Suprapubic skin (tissue), 4 donors: ENCODE results near the gene IRX4.

Source experiments
- EP300 ChIP-seq: sonication (generic); formaldehyde crosslinking; IDR thresholded peaks from one replicate; pipeline ENCODE4 v1.6.1; 2017; ENCODE audit warnings: antibody characterized with exemption
- POLR2A ChIP-seq, 2 donors: fragments of 450-650 bp; IDR thresholded peaks; one replicate each; pipeline ENCODE4 v1.6.1; 2017; ENCODE audit warnings: antibody characterized with exemption in 2 of 2, mild to moderate bottlenecking in 2 of 2, moderate library complexity in 2 of 2
- POLR2AphosphoS5 ChIP-seq, 3 donors: sonication (generic); formaldehyde crosslinking; IDR thresholded peaks; one replicate each; pipeline ENCODE4 v1.6.1; 2017; ENCODE audit warnings: antibody characterized with exemption in 3 of 3
- TF ChIP-seq, protein P1 (sequence below), 2 donors: fragments of 200-600 bp in 1 of 2; fragments of 450-650 bp in 1 of 2; sonication (generic) in 1 of 2; IDR thresholded peaks; one replicate each; pipeline ENCODE4 v1.5.1; 2016 to 2019; ENCODE audit warnings: antibody characterized with exemption in 2 of 2, mild to moderate bottlenecking in 1 of 2, moderate library complexity in 1 of 2

DNA sequence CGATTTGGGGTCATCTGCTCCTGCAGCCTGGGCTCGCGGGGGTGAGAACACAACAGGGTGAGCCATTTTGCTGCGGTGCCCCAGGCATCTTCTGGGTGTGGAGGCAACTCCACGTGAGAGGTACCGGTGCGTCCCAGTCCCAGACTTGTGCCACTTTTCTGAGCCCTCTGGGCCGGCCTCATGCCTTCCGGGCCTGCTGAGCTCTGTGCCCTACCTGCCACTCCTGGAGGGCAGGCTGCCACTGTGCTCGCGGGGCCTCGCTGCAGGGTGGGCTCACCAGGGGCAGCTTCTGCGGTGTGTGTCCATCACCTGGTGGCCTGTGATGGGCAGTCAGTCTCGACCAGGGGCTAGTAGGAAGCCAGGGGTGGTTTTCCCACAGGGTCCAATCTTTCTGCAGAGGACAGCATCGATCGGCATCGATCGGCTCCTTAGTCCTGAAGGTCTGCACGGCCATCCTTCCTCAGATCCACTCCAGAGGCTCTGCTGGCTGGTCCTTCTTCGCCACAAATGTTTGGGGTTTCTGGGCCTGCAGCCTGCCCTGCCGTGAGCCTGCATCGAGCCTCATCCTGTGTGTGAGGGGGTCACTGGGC lies 22.6 kb downstream of the IRX4 start:
- TF ChIP-seq, protein P1, sequence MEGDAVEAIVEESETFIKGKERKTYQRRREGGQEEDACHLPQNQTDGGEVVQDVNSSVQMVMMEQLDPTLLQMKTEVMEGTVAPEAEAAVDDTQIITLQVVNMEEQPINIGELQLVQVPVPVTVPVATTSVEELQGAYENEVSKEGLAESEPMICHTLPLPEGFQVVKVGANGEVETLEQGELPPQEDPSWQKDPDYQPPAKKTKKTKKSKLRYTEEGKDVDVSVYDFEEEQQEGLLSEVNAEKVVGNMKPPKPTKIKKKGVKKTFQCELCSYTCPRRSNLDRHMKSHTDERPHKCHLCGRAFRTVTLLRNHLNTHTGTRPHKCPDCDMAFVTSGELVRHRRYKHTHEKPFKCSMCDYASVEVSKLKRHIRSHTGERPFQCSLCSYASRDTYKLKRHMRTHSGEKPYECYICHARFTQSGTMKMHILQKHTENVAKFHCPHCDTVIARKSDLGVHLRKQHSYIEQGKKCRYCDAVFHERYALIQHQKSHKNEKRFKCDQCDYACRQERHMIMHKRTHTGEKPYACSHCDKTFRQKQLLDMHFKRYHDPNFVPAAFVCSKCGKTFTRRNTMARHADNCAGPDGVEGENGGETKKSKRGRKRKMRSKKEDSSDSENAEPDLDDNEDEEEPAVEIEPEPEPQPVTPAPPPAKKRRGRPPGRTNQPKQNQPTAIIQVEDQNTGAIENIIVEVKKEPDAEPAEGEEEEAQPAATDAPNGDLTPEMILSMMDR (IDR thresholded peaks at IDR 0.05) = no peak
- TF ChIP-seq POLR2AphosphoS5 (IDR thresholded peaks at IDR 0.05) (no peak), EP300 (no peak), POLR2A (IDR thresholded peaks at IDR 0.05) (no peak)
